Skeletal muscle tissue (tissue), 4 donors: Measurements from ENCODE around the gene NGB. TPM values are rescaled to one million over a fixed set of nuclear protein-coding genes. Genes with fewer than 3 reads are reported as not detected.

Experiments
- H3K27ac ChIP-seq: one replicate; pipeline ENCODE4 v1.7.0; 2013; ENCODE audit warnings: mild to moderate bottlenecking, low read depth, low read length, inconsistent platforms
- H3K27me3 ChIP-seq, 3 donors: one replicate each; pipeline ENCODE4 v1.7.0; 2013; ENCODE audit warnings: low read length in 3 of 3; ENCODE audit not compliant: control insufficient read depth in 3 of 3, insufficient read depth in 3 of 3
- H3K36me3 ChIP-seq, 3 donors: one replicate each; pipeline ENCODE4 v1.7.0; 2013; ENCODE audit warnings: low read length in 3 of 3; ENCODE audit not compliant: control insufficient read depth in 3 of 3, insufficient read depth in 3 of 3
- H3K4me1 ChIP-seq, 3 donors: one replicate each; pipeline ENCODE4 v1.7.0; 2013; ENCODE audit warnings: low read length in 3 of 3, mild to moderate bottlenecking in 3 of 3; ENCODE audit not compliant: control insufficient read depth in 3 of 3, insufficient read depth in 3 of 3
- H3K4me3 ChIP-seq, 3 donors: one replicate each; pipeline ENCODE4 v1.7.0; 2013; ENCODE audit warnings: low read length in 3 of 3
- H3K9ac ChIP-seq, 3 donors: one replicate each; pipeline ENCODE4 v1.7.0; 2013; ENCODE audit warnings: low read length in 3 of 3, mild to moderate bottlenecking in 3 of 3, moderate library complexity in 2 of 3, low read depth in 1 of 3
- H3K9me3 ChIP-seq, 3 donors: one replicate each; pipeline ENCODE4 v1.7.0; 2013; ENCODE audit warnings: low read length in 3 of 3; ENCODE audit not compliant: control insufficient read depth in 3 of 3
- total RNA-seq: library from RNA; depleted of rRNA; stranded (reverse); fragments of >200 nt; gene quantifications from one replicate; pipeline ENCODE4 v1.2.3, GENCODE V29; 2014
- donor health status: Osteomylitis.

NGB gene
- total RNA-seq, 1 donor from 2014 or later: not detected

DNA sequence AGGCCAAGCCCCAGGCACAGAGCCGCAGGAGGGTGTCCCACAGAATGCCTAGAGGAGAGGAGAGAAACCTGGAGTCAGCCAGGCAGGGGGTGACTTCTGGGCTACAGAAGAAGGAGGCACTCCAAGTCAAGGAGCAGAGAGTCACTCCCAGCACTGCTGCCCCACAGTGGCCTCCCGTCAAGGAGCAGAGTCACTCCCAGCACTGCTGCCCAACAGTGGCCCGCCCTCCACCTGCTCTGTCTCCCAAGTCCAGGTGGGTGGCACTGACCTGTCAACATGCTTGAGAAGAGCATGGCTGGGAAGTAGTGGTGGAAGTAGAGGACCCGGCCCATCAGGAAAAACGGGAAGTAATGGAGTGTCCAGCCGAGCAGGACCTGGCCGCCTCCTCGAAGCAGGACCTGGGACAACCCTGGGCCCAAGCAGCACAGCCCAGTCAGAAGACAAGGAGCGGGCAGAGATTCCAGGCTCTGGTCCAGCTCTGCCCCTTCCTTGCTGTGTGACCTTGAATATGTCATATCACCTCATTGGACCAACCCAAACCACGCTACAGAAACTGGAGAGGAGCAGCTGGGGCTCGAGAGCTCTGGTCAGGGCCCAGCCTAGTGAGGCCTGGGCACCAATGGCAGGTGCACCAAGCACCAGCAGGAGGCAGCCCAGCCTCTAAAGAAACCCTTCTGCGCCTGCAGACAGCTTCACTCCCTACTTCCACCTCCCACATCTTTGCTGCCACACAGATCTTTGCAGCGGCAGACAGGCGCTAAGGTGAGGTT lies 7.6 kb upstream of the NGB start:
- no peaks in the 10 kb centered on the region for H3K4me1 ChIP-seq
- no peak overlapping the region for H3K9ac ChIP-seq
- H3K4me3 ChIP-seq: no peak overlapping the region
- H3K9me3 ChIP-seq: no peaks in the 10 kb centered on the region
- H3K27me3 ChIP-seq: peaks cover 0 to 4% (median 0%) of the 10 kb centered on the region in 3 donors
- peaks cover 45 to 58% (median 54%) of the 10 kb centered on the region in 3 donors for H3K36me3 ChIP-seq
- no peak overlapping the region for H3K27ac ChIP-seq

DNA sequence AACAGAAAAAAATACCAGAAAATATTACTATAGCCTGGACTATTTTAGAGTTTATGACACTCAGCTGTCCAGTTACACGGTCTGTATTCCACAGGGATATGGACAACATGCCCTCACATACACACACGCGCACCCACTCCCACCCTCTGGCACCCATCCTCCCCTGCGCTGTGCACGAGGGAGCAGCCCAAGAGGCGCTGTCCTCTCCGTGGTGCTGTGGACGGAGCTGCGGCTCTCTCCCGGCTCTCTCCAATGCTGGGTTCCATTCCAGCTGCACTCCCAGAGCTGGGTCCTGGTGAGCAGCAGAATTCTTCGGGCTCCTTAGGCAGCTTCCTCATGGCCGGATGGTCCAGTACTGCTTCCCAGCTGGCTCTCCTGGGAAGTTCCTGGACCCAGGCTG lies 6.0 kb upstream of the NGB start:
- H3K4me1 ChIP-seq: no peaks in the 10 kb centered on the region
- no peak overlapping the region for H3K27ac ChIP-seq
- H3K27me3 ChIP-seq: peaks cover 12 to 20% (median 16%) of the 10 kb centered on the region in 3 donors
- no peaks in the 10 kb centered on the region for H3K9me3 ChIP-seq
- H3K9ac ChIP-seq: no peak overlapping the region
- peaks cover 37 to 47% (median 44%) of the 10 kb centered on the region in 3 donors for H3K36me3 ChIP-seq
- H3K4me3 ChIP-seq: no peak overlapping the region

DNA sequence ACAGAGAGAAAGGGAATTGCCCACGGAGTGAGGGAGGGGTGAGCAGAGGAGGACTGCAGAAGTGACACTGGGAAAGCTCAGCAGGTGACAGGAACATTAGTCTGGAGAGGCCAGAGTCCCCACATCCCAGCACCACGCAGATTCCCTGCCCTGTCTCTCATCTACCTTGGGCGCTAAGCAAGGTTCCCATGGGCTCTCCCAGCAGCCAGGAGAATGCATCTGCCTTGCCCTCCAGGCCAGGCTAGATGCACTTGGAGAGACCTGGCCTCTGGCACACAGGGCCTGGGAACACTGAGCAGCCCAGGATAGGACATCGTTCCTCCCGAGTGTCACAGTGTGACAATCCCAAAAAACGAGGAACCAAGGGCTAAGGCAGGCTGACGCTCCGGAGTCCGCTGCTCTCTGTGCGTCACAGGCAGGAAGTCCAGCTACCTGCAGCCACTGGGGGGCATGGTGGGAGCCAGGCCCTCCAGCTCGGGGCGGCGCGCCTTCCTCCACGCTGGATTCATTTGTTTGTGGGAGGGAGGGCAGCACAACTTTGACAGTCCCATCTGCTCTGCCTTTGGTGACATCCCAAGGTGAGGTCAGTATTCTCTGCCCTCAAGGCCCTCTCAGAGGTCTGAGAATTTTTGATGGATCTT lies 5.4 kb upstream of the NGB start:
- peaks cover 35 to 42% (median 39%) of the 10 kb centered on the region in 3 donors for H3K36me3 ChIP-seq
- no peaks in the 10 kb centered on the region for H3K4me1 ChIP-seq
- no peak overlapping the region for H3K4me3 ChIP-seq
- peaks cover 15 to 23% (median 19%) of the 10 kb centered on the region in 3 donors for H3K27me3 ChIP-seq
- no peak overlapping the region for H3K9ac ChIP-seq
- H3K9me3 ChIP-seq: no peaks in the 10 kb centered on the region
- no peak overlapping the region for H3K27ac ChIP-seq

DNA sequence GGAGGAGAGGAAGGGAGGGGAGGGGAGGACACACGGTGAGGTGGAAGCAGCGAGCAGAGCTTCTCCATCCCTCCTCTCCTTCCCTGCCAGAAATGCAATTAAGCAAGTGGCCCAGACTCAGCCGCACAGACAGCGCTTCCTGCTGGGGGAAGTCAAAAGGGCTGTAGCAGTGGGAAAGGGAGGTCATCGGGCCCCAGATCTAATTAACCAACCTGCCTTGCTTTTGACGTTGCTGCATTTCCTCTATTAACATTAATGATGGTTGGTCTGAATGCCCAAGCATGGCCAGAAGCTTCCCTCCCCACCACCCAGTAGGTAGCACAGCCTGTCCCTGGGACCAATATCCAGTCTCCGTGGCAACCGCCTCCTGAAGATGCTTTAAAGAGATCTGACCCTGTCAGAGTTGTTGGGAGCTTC lies 4.6 kb upstream of the NGB start:
- Histone ChIP-seq H3K27me3 (peaks cover 22 to 29% (median 23%) of the 10 kb centered on the region in 3 donors), H3K9ac (no peak overlapping the region), H3K9me3 (no peaks in the 10 kb centered on the region), H3K36me3 (peaks cover 34 to 42% (median 37%) of the 10 kb centered on the region in 3 donors), H3K4me3 (no peak overlapping the region), H3K4me1 (peaks cover 0 to 3% (median 0%) of the 10 kb centered on the region in 3 donors), H3K27ac (no peak overlapping the region)

- Histone ChIP-seq H3K9me3 (no peaks in the 10 kb centered on the region), H3K4me1 (peaks cover 0 to 3% (median 0%) of the 10 kb centered on the region in 3 donors), H3K4me3 (no peak overlapping the region), H3K36me3 (peaks cover 30 to 38% (median 34%) of the 10 kb centered on the region in 3 donors), H3K27me3 (peaks cover 25 to 34% (median 28%) of the 10 kb centered on the region in 3 donors), H3K27ac (no peak overlapping the region), H3K9ac (no peak overlapping the region)
Measured at GRCh38 chr14:77275041-77275580, 4.1 kb upstream of the NGB start.

GRCh38 chr14:77273796-77274195 lies 2.8 kb upstream of the NGB start:
- Histone ChIP-seq H3K27me3 (peaks cover 36 to 45% (median 38%) of the 10 kb centered on the region in 3 donors), H3K4me1 (peaks cover 0 to 6% (median 0%) of the 10 kb centered on the region in 3 donors), H3K9ac (no peak overlapping the region), H3K27ac (no peak overlapping the region), H3K4me3 (no peak overlapping the region), H3K36me3 (peaks cover 17 to 24% (median 20%) of the 10 kb centered on the region in 3 donors), H3K9me3 (no peaks in the 10 kb centered on the region)

DNA sequence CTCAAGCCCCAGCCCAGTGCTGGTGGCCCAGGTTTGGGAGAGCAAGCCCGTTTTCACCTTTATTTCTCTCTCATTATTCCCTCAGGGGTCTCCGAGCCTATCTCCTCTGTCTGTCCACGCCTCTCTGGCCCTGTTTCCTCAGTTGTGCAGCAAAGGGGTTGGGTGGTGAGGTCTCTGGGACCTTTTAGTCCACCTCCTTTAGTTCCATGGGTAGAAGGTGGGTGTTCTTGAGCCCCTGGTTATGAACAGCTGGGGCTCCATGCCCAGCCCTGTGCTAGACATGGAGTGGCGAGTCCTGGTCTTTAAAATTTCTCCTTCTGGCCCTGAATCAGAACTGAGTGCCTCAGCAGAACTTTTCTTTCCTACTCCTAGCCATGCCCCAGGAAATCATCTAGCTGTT lies 1.3 kb upstream of the NGB start:
- Histone ChIP-seq H3K27me3 (peaks cover 42 to 55% (median 51%) of the 10 kb centered on the region in 3 donors), H3K4me1 (peaks cover 0 to 6% (median 0%) of the 10 kb centered on the region in 3 donors), H3K27ac (no peak overlapping the region), H3K9ac (no peak overlapping the region), H3K4me3 (no peak overlapping the region), H3K36me3 (peaks cover 8 to 11% (median 8%) of the 10 kb centered on the region in 3 donors), H3K9me3 (peaks cover 0 to 3% (median 2%) of the 10 kb centered on the region in 3 donors)

DNA sequence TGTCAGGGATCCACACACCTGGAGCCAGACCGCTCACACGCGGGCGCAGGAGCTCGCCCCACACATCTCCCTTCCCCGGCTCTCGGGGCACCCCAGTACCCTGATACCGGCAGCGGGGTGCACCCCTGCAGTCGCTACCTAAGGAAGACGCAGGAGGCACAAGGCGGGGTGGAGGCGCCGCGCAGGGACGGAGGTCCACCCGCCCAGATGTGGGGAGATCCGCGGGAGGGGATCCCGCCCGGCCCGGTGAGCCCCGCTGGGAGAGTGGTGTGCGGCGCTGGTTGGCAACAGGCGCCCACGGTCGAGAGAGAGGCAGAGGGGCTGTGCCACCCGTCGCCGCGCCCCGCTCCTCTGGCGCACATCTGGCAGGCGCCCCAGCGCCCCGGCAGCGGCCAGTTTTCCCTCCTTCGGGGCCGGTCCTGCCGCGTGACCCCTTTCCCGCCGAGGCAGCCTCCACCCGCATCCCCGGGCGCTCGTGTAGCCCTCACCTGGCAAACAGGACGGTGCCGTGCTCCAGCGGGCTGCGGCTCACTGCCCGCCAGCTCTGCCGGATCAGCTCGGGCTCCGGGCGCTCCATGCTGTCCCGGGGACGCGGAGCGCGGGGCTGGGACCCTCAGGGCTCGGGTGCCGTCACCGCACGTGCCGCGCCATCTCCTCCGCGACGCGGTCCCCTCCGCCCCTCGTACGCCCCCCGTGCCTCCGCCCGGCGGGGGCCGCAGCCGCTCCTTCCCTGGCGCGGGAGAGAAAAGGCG lies 469 bp downstream of the NGB start:
- Histone ChIP-seq H3K36me3 (no peaks in the 10 kb centered on the region), H3K27me3 (peaks cover 44 to 61% (median 61%) of the 10 kb centered on the region in 3 donors), H3K27ac (no peak overlapping the region), H3K9ac (no peak overlapping the region), H3K4me1 (peaks cover 0 to 6% (median 0%) of the 10 kb centered on the region in 3 donors), H3K9me3 (peaks cover 0 to 3% (median 2%) of the 10 kb centered on the region in 3 donors), H3K4me3 (no peak overlapping the region)

DNA sequence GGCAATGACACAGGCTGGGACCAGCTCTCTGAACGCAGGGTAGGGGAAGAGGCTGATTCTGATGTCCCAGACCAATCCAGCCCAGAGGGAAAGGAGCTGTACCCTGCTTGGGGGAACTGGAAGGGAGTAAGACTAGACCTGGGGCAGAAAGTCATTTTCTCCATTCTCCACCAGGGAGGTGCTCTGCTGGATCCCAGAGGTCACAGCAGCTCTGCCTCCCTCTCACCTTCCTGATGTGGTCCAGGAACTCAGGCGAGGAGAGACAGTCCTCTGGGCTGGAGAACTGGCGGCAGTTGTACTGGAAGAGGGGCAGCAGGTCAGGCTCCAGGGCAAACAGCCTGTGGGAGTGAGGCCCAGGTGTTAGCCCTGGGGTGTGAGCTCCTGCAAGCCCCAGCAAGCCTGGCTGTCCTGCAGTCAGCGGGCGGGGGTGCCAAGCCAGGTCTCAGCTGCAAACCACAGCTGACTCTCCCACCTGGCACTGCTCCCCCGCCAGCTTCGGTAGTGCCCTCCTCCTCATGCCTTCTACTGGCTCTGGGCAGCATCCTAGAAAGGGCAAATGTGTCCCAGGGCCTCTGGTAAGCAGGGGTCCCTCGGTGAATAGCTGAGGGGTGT lies 1.9 kb downstream of the NGB start:
- Histone ChIP-seq H3K27me3 (peaks cover 44 to 61% (median 57%) of the 10 kb centered on the region in 3 donors), H3K36me3 (no peaks in the 10 kb centered on the region), H3K4me1 (peaks cover 0 to 16% (median 9%) of the 10 kb centered on the region in 3 donors), H3K4me3 (no peak overlapping the region), H3K9ac (no peak overlapping the region), H3K27ac (no peak overlapping the region), H3K9me3 (peaks cover 0 to 3% (median 2%) of the 10 kb centered on the region in 3 donors)
